ENCODE measurements around the gene SH3RF2.
"Not testable (repeated sequence)": the region's sequence is repeated elsewhere in the genome, so short reads cannot be mapped to it uniquely, and the experiment has no call there.

Gene SH3RF2

DNA sequence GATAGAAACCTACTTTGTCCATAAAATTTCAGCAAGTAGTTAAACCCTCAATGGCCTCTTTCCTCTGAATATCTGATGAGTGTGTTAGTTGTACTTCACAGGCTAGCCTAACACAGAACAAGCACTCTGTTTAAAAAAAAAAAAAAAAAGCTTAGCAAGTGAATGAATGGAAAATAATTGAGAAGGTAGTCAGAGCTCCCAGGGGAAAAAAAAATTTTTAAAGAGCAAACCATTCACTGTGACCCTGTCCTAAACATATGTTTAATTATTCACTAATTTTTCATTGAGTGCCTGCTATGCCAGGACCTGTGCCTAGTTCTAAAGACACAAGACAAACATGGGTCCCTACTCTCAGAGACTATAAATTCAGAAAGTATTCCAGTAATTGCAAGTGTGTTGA is 69.3 kb downstream of the SH3RF2 start:
- DNase-seq = no peak

DNA sequence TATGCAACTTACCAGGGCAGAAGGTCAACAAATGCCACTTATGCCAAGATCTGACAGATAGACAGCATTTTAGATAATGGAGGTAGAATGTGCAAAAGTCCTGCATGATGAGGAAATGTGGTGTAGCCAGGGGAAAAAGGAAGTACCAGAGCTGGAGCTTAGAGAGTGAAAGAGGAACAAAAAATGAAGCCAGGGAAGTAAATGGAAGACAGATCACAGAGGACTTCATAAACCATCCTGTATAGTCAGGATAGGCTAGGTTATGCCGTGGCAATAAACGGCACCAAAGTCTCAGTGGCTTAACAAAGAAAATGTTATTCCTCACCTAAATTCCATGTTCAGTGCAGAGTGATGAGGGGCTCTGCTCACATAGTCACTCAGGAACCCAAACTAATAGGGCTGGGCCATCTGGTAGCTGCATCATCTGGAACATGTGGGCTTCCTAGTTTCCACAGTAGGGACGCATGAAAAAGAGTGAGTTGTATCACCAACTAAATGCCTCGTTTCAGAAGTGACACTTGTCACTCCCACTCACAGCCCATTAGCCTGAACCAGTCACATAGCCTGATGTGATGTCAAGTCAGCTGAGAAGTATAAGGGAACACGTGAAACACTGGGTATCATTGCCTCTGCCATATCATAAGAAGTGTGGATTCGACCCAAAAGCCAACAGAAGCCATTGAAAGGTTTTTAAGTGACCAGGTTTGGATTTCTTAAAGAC is 70.3 kb downstream of the SH3RF2 start:
- no peak for DNase-seq

DNA sequence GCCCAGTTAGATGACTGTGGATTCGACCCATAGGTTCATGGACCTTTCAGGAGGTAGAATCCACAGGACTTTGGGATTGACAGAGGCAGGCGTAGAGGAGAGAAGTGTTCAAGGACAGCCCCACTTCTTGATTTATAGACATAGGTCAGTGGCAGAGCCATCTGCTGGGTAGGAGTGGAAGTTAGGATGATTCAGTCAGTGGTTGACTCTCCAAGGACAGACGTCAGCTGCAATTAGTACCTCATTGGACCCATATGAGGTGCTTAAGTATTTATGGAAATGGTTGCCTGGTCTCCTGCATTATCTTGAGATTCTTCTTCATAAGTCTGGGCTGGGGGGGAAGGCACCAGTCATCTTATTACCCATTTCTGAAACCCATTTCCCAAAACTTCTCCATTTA is 70.9 kb downstream of the SH3RF2 start:
- no peak for DNase-seq

DNA sequence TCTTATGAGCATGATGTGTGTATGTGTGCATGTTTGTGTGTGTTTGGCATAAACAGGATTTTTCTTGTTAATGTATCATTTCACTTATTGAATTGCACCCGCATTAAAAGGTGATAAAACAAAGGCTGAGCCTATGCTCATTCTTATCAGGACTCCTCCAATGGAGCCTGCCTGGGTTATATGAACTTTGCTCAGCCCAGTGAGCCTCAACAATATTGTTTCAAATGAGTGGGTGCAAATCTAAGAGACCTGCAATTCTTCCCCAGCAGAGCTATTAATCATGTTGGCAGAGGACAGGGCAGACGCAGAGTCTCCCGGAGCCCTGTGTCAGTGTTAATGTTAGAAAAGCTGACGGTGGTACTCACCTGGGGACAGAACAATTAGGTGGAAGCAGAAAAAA is 71.6 kb downstream of the SH3RF2 start:
- DNase-seq = no peak

DNA sequence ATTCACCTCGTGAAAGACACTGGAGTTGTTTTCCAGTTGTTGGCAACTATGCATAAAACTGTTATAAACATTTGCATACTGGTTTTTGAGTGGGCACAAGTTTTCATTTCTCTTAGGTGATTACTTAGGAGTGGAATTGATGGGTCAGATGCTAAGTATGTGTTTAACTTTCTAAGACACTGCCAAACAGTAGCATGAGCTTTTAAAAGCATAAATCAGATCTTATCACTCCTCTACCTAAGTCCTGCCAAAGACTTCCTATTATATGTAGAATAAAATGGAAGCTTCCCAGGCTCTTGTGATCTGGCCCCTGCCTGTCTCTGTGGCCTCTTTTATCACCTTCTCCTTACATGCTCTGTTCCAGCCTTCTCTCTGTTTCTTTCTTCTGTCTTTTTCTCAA is 72.6 kb downstream of the SH3RF2 start:
- DNase-seq = no peak

DNA sequence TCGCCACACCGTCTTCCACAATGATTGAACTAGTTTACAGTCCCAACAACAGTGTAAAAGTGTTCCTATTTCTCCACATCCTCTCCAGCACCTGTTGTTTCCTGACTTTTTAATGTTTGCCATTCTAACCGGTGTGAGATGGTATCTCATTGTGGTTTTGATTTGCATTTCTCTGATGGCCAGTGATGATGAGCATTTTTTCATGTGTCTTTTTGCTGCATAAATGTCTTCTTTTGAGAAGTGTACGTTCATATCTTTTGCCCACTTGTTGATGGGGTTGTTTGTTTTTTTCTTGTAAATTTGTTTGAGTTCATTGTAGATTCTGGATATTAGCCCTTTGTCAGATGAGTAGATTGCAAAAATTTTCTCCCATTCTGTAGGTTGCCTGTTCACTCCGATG is 74.1 kb downstream of the SH3RF2 start:
- DNase-seq = not testable (repeated sequence)

DNA sequence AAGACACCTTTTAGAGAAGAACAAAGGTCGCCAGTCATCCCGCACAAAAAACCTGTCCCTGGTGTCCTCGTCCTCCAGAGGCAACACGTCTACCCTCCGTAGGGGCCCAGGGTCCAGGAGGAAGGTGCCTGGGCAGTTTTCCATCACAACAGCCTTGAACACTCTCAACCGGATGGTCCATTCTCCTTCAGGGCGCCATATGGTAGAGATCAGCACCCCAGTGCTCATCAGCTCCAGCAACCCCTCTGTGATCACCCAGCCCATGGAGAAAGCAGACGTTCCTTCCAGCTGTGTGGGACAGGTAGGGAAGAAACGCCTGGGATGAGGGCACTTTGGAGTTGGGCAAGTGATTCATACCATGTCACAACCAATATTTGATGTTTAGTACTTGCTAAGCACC is 77.4 kb downstream of the SH3RF2 start:
- no peak for DNase-seq

DNA sequence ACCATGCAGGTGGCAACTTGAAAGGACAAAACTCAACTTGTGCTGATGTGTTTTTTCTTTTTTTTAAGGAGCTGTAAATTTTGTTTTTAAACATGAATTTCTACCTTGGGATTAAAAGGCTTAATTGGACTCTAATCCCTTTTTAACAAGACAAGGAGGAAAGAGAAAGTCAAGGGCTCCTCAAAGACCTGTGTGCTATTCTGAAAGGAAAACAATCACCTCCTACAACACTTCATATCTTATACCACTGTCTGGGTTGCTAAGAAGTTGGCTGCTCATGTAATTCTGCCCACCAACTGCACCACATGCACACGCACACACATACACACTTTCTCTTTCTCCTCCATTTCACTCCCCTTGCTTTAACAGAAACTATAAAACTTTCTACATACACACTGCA is 78.6 kb downstream of the SH3RF2 start:
- no peak for DNase-seq

DNA sequence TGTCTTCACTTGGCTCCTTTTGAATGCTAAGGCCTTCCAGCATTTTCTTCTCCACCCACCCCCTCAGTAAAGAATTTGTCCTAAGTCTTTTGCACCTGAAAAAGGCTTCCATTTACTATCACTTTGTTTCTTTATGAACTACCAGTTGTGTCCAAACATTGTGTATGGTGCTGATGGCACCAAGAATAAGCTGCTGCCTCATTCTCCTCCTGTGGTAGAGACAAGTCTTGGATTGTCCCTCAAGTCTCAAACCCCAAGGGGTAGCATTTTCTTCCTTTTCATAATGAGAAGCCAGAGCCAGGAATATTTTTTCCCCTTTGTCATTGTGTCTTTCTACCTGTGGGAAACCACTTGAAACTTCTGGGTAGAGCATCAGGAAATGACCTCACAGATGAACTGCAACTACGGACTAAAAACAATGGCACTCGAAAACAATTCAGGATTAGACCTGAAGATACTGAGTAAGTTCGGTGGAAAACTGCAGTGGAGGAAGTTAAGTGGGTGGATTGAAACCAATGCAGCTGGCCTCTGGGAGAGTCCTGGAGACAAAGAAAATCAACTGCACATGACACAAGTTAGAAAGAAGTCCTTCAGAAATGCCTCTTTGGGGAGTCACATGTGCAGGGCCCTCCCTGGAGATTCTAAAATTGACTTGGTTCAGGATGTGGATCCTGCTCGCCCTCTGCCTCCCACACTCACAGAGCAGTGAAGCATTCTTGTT is 80.5 kb downstream of the SH3RF2 start:
- peak in 1 of 58 donors; percentile 18 for DNase-seq

DNA sequence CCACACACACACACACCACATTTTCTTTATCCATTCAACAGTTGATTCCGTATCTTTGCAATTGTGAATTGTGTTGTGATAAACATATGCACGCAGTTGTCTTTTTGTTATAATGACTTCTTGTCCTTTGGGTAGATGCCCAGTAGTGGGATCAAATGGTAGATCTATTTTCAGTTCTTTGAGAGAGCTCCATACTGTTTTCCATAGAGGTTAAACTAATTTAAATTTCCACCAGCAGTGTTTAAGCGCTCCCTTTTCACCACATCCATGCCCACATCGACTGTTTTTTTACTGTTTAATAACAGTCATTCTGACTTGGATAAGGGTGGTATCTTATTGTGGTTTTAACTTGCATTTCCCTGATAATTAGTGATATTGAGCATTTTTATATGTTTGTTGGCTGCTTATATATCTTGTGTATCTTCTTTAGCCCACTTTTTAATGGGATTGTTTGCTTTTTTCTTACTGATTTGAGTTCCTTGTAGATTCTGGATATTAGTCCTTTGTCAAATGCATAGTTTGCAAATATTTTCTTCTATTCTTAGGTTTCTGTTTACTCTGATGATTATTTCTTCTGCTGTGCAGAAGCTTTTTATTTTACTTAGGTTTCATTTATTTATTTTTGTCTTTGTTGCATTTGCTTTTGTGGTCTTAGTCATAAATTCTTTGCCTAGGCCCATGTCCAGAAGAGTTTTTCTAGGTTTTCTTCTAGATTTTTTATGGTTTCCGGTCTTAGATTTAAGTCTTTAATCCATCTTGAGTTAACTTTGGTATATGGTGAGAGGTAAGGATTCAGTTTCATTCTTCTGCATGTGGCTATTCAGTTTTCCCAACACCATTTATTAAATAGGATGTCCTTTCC is 82.4 kb downstream of the SH3RF2 start:
- DNase-seq = no peak

DNA sequence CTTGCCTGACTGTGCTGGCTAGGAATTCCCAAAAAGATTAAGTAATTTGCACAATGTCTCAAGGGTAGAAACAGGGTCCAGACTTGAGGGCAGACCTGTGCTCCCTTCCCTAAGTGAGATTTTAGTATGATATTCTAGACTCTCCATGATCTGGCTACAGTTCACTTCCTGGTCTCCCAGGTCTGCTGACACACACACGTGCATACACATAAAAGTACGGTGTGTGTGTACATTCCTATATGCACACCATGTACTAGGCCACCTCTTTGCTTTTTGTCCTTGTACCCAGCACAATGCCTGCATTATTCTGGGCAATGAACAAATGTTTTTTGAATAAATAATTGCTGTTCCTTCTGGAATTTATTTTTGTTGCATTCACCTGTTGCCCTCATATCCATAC is 83.7 kb downstream of the SH3RF2 start:
- DNase-seq = no peak

DNA sequence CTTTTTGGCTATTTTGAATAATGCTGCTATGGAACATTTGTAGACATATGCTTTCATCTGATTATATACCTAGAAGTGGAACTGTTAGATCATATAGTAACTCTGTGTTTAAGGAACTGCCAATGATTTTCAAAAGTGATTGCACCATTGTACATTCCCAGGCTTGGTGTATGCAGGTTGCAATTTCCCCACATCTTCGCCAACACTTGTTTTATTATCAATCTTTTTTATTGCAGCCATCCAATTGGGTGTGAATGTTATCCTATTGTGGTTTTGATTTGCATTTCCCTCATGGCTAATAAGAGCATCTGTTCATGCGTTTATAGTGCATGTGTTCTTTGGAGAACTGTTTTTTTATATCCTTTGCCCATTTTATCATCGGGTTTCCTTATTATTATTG is 87.7 kb downstream of the SH3RF2 start:
- DNase-seq = no peak

DNA sequence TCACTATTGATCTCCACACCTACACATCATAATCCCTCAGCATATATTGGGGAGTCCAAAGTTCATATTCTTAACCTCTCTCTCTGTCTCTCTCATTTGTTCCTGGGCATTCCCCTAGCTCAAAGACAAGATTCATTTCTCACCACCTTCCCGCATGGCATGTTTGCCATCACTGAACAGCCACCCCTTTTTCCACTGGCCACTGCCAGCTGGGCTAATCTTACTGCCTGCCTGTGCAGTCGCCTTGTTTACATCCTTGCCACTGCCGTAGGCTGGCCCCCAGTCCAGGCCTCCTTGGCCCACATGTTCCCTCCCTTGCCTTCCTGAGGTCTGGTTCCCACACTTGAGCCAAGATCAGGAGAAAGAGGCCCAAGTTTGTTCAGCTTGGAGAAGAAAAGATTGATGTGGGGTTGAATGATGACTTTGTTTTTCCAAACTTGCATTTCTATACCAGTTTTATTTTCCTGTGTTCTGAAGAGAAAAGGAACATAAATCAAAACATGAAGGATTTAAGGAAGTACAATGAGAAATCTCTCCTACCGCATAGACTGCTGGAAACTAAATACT is 88.8 kb downstream of the SH3RF2 start:
- DNase-seq = no peak

DNA sequence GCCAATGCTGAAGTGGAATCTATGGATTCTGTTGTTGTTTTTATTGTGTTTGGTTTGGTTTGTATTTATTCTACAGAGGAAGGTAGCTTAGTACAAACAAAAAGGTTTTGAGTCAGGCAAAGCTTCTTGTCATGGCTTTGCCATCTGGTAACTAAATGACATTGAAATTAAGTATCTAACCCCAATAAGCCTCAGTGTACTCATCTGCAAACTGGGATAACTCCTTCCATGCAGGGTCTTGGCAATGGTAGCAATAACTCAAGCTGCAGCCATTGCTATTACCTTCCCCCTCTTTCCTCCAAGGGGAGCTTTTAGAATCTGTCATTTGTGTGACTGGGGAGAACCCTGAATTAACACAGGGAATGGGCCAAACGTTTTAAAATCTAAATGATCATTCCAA is 89.3 kb downstream of the SH3RF2 start:
- DNase-seq = no peak

DNA sequence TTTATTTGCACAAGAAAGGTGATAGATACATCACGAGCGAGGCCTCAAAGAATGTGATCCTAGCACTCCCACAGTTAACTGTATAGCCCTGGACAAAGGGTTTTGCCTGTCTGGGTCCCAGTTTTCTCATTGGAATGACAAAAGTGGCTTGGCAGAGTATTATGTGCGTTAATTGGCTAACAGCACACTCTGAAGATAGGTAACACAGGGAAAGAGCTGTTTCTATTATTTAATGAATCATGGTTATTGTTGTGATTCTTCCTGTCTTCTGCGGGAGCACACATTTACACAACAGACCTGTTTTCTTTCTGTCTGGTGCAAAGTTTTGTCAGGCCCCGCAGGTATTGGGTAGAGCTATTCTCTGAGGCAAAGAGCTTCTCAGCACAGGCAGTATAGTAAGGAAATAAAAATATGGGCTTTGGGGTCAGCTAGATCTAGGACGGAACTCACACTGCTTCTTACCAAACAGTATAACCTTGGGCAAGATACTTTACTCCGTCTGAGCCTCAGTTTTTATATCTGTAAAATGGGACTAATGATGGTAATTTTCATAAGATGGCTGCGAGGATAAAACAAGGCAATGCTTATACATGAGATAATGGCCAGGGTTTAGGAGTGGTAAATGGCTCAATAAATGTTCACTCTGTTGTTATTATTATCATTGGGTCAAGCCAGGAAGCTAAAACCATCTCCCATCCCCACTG is 90.1 kb downstream of the SH3RF2 start:
- no peak for DNase-seq

DNA sequence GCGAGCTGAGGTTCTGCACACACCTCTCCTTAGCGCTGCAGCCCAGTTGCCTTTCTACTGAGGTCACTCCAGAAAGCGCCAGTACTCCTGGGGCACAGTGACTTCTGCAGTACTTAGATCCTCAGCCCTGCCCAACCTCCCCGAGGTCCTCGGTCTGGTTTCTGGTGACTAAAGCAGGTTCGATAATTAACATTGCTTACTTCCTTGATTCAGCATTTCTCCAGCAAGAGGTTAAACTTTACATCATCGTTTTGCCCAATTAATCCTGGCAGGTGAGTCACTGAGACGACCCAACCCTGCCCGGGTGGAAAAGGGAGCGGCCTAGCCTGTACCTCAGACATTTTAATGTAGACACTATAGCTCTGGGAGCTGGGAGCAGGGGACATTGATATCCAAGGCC is 91.4 kb downstream of the SH3RF2 start:
- no peak for DNase-seq

DNA sequence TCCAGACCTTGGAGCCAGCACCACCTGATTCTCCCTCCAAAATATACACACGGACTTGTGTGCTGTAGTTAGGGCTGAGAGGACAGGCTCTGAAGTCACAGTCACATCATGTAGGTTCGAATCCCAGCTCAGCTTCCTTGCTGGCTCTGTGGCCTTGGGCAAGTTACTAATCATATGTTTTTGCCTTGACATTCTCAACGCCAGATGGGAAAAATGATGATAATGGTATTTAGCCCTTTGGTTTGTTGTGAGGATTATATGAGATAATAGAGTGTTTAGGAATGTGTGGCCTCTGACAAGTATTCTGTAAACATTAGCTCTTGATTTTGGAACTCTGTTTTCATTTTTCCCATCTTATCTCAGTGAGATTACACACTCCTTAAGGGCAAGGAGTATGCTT is 96.5 kb downstream of the SH3RF2 start:
- DNase-seq = no peak

DNA sequence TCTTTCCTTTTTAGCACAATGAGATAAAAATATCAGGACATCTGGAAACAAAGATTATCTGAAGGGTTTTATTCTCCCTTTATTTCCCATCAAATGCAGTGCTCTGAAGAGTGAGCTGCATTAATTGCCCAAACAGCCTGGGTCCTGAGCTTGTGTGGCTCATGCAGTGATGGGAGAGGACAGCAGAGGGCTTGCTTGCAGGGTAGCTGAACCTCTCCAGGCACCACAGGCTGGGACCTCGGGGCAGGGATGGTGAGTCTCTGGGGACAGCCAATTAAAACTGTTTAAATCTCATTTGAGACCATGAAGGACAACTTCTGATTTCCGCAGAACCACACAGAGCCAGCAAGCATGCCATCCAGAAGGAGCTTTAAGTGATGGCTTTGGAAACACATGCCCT is 97.7 kb downstream of the SH3RF2 start:
- no peak for DNase-seq

DNA sequence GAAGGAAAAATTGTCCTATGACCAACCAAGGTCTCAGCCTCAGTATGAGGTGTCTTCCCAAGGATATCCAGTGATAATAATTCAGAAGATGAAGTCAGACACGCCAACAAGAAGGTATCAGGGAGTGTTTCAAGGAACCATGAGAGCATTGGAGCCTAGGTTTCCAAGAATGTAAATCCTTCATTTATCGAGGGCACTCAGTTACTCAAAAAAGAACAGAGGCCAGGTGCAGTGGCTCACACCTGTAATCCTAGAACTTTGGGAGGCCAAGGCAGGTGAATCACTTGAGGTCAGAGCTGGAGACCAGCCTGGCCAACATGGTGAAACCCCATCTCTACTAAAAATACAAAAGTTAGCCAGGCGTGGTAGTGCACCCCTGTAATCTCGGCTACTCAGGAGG is 98.2 kb downstream of the SH3RF2 start:
- DNase-seq = no peak

DNA sequence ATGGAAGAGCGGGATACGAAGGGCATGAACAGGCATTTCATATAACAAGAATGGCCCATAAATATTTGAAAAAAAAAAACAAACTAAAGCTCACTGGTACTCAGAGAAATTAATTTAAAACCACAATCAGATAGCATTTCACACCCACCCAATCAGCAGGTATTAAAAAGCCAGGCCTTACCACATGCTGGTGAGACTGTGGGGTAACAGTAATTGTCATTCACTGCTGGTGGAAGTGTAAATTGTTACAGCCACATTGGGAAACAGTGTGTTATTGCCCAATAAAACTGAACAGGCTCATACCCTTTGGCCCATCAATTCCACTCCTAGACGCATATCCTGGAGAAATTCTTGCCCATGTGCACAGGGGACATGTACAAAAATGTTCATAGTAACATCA is 103.0 kb downstream of the SH3RF2 start:
- no peak for DNase-seq

DNA sequence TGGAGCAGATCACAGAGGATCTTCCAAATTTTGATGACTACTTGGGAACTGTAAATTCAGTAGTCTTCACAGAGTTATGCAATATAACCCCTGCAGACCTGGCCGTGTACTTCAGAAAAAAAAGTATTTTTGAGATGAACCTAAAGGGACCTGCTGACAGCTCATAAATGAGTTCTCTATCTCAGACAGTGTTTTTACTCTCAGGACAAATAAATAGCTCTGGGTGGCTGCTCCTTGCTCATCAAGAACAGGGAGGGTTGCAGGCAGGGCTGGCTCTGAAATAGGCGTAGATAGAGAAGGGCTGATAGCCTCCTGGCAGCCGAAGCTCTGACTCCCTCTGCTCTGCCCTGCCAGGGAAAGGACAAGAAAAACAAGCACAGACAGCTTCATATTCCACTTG is 104.1 kb downstream of the SH3RF2 start:
- DNase-seq = no peak
